NCI-H524 (cell line): Measurements from ENCODE around the gene NHERF1.

Experiments
- DNase-seq, 2 experiments: peaks; one replicate each; lab custom pipeline; 2025; lab: John Stamatoyannopoulos, UW

Gene NHERF1

GRCh38 chr17:74748529-74749278 lies at the start of gene NHERF1:
NHERF1 (plus strand) TSS chr17:74748628; CDS start chr17:74748847, 219 bp downstream.
- peak; percentile 95 to 99 for DNase-seq

- DNase-seq, result no peak
These were observed 49.2 kb upstream of the NHERF1 start for GRCh38 chr17:74699236-74699635.

DNA sequence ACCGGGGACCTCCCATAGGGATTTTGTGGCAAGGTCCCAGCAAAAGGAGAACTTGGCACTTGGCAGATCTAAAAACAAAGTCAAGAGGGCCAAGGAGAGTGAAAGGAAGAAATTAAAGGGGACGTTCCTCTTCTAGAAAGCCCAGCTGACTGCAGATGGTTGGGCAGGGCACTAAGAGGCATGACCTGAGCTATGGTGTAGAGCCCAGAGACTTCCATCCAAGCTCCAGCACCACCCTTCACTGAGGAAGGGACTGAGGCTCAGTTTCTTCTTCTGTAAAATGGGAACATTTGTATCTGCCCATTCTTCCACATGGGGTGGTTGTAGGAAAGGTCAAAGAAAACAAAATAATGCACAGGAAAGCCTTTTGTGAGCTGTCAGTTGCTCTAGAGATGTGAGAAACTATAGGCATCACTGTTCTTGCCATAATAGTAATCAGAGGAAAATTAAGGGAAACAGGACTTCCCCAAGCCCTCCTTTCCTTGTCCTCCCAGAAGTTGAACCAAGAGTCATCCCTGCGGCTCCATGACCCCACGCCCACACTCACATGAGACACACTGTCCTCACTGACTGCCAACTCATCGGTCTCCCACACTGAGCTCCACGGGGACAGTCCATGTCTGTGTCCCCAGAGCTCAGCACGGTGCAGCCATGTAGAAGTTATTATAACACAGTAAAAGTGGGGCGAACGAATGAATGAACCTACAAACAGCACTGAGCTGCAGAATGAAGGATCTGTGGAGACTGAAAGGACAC lies 46.1 kb upstream of the NHERF1 start:
- DNase-seq, result no peak

DNA sequence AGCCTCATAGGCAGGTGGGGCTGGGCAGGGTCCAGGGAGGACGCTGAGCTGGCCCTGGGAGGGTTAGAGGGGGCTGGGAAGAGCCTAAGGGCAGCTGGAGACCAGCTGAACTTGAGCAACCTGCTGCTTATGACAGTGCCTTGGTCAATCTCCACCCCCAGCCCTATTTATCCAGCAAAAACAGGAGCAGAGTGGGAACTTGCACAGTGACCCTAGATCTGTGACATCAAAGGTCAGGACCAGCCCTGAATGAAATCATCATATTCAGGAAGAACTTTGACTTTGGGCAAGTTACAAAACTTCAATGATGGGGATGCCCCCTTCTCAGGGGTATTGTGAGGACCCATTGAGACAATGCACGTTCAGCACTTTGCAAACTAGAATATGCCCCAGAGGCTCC lies 45.1 kb upstream of the NHERF1 start:
- DNase-seq, result no peak

GRCh38 chr17:74704544-74704943 lies 43.9 kb upstream of the NHERF1 start:
- DNase-seq, result no peak

GRCh38 chr17:74711058-74711824 lies 37.2 kb upstream of the NHERF1 start:
- DNase-seq, result no peak

DNA sequence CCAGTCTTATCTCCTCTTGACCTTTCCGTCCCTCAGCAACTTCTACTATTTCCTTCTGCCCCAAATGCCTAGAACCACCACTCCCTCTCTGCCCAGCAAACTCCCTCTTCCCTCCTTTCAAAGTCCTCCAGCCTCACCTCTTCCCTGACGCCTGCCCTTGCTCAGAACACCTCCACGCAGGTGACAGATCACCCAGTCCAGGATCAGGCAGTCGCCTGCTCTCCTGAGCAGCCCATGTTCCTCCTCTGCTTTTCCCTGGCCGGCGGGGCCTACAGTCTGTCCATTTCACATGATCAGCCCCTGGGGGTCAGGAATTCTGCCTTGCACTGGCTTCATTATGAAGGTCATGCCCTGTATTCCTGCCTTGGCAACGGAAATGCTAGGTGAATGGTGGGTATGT lies 36.1 kb upstream of the NHERF1 start:
- no peak for DNase-seq

- DNase-seq, result no peak
These were observed 35.7 kb upstream of the NHERF1 start, which contains the start of gene CD300LF for GRCh38 chr17:74712756-74713155. CD300LF (minus strand) TSS chr17:74712923; CDS start chr17:74712866, 57 bp downstream.

DNA sequence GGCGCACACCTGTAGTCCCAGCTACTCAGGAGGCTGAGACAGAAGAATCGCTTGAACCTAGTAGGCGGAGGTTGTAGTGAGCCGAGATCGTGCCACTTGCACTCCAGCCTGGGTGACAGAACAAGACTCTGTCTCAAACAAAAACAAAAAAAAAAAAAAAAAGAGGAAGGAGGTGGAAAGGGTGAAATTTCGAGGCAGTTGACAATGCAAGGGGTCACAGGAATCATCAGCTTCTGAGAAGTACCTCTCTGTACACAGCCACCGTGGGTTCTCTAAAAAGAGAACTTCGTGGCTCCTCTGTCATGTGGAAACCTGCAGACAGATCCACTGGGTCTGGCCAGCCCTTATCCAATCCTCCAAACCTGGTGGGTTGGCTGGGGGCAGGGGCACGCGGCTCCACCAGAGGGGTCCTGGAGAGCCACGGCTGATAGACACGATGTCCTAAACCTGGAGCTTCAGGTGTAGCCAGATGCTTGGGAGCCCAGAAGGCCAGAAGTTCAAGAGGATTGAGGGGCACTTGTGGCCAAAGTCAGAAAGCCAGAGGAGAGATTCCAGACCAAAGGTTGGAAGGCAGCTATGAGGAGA lies 35.2 kb upstream of the NHERF1 start:
- no peak for DNase-seq

- no peak for DNase-seq
These were observed 33.3 kb upstream of the NHERF1 start for GRCh38 chr17:74715144-74715543.

DNA sequence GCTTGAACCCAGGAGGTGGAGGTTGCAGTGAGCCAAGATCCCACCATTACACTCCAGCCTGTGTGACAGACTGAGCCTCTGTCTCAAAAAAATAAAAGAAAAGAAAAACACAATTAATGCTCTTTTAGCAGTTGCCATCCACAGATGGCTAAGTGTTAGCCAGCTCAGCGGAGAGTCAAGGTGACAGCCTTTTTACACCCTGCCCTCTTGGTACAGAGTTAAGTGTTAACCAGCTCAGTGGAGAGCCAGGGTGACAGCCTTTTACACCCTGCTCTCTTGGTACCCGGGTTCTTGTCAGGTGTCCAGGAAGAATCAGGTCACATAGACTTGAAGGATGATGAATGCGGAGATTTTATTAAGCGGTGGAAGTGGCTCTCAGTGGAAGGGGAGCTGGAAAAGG lies 27.9 kb upstream of the NHERF1 start:
- DNase-seq, result no peak

DNA sequence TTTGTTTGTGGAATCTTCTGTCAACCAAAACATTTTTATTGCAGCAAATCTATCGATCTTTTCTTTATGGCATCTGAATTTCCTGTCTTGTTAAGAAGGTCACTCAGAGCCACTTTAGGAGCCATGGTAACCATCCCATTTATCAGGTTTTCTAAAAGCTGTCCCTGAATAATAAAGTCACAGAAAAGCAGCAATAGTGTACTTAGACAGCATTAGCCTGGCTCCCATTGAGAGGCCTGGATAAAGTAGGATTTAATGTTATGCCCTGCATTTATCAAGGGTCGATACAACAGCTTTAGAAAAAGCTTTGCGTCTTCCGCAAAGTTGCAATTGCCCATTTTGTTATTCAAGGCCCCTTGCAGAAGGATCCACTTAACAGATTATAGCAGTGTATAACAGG lies 25.6 kb upstream of the NHERF1 start:
- no peak for DNase-seq

- no peak for DNase-seq
These were observed 24.5 kb upstream of the NHERF1 start for GRCh38 chr17:74723891-74724290.

- DNase-seq, result no peak
These were observed 23.3 kb upstream of the NHERF1 start for GRCh38 chr17:74725111-74725510.

DNA sequence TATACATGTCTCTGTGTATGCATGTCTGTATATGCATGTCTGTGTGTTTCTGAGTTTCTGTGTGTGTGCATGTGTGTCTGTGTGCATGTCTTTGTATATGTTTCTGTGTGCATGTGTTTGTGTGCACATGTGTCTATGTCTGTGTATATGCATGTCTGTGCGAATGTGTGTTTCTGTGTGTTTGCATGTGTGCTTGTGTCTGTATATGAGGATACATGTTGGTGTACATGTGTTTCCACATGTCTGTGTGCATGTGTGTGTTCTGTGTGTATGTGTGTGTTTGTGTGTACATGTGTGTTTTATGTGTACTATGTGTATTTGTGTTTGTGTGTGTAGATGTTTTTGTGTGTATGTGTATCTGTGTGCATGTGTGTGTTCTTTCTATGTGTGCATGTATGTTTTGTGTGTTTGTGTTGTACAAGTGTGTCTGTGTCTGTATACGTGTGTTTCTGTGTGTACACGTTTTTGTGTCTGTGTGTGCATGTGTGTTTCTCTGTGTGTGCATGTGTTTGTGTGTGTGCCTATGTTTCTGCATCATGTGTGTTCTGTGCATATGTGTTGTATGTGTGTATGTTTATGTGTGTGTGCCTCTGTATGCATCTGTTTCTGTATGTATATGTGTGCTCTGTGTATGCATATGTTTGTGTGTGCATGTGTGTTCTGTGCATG lies 20.3 kb upstream of the NHERF1 start:
- DNase-seq, result no peak

- DNase-seq, result no peak
These were observed 19.7 kb upstream of the NHERF1 start for GRCh38 chr17:74728702-74729075.

DNA sequence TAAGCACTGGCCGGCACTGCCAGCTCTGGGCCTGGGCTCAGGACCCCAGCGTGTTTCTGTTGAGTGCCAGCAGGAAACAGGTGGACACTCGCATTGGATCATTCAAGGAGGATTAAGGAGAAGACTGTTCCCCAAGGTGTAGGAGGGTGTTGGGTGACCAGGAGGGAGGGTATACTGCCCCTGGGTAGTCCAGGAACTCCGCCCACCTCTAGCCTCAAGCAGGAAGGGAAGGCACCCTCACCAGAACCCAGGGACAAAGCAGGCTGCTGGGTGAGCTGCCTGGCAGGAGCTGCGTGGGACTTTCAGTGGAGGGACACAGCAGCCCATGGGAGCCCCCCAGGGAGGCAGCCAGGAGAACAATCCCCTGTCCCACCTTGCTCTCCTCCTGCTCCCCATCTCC lies 19.1 kb upstream of the NHERF1 start:
- DNase-seq, result no peak

- DNase-seq, result no peak
These were observed 18.6 kb upstream of the NHERF1 start for GRCh38 chr17:74729866-74730265.

DNA sequence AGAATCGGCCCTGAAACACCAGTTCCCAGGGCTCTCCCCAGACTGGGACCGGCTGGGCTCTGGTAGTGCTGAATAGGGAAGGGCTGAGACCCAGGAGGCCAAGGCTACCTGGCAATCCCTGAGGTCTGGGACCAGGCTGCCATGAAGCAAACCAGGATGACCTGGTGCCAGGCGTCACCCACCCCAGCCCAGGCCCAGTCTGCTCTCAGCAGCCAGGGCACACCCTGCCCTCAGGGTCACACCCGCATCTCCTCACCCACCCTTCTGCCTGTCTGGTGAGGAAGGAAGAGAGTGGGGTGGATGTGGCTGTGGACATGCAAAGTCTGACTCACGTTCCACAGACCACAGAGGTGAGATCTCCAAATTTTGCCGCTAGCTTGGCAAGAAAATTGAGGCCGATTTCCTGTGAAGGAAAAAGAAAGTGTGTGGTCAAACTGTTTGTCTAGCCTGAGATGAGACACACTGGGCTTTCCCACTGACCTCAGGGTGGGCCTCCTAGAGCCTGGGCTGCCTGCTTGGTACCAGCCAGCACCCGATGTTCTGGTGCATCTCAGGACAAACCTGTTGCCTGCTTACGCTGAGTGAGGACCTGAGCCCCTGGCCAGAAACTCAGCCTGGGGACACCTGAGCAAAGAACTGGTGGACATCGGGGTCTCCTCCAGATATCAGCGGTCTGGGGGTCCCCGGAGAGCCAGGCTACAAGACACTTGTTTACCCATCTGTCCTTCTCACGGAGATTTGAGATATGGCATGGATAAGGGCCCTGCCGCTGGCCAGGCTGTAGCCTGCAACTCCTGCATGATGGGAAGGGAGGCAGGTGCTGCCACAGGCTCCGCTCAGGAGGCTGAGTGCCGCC lies 17.7 kb upstream of the NHERF1 start:
- DNase-seq, result no peak

- no peak for DNase-seq
These were observed 17.2 kb upstream of the NHERF1 start for GRCh38 chr17:74731347-74731605.
